Left ventricle myocardium inferior (tissue), 1 donor: Measurements from ENCODE around the gene ZNF688. TPM values are rescaled to one million over a fixed set of nuclear protein-coding genes. Genes with fewer than 3 reads are reported as not detected.
A peak's percentile ranks its signal among the peaks of the same experiment; 100 is the strongest.

Experiments used
- DNase-seq: peaks from one replicate; pipeline ENCODE4 v3.0.0-alpha.2; 2020
- H3K27ac ChIP-seq: fragments of 200-600 bp; replicated peaks from 2 replicates; pipeline ENCODE4 v1.8.0; 2021
- H3K27me3 ChIP-seq: fragments of 200-600 bp; 2 replicates; pipeline ENCODE4 v1.8.0; 2021; ENCODE audit warnings: low read depth
- H3K36me3 ChIP-seq: fragments of 200-600 bp; 2 replicates; pipeline ENCODE4 v1.8.0; 2021
- H3K4me1 ChIP-seq: fragments of 200-600 bp; 2 replicates; pipeline ENCODE4 v1.8.0; 2021
- H3K4me3 ChIP-seq: fragments of 200-600 bp; 2 replicates; pipeline ENCODE4 v1.8.0; 2021; ENCODE audit warnings: mild to moderate bottlenecking, moderate library complexity
- H3K9me3 ChIP-seq: fragments of 200-600 bp; replicated peaks from 2 replicates; pipeline ENCODE4 v1.8.0; 2021
- intact Hi-C: fragments of 100-400 bp; cut with micrococcal nuclease; formaldehyde crosslinking; loops from one replicate; pipeline ENCODE4 v1.11.0; 2022
- total RNA-seq: library from RNA; stranded (reverse); fragmentation: NEBNext Ultra II Directional; extraction: Animal tissue kit (Norgen Biotek cat#: 25700); gene quantifications from one replicate; pipeline ENCODE4 v1.2.1, GENCODE V29; 2021
- TF ChIP-seq, protein P1 (sequence below): fragments of 200-600 bp; IDR thresholded peaks from 2 replicates; pipeline ENCODE4 v1.8.0; 2021; ENCODE audit warnings: antibody characterized with exemption, mild to moderate bottlenecking, borderline replicate concordance
- donor health status: DM: no; HTN: yes; CAD: no; lungs with severe emphysema.

Gene ZNF688
- total RNA-seq, 1 donor from 2014 or later: 10.8 TPM

DNA sequence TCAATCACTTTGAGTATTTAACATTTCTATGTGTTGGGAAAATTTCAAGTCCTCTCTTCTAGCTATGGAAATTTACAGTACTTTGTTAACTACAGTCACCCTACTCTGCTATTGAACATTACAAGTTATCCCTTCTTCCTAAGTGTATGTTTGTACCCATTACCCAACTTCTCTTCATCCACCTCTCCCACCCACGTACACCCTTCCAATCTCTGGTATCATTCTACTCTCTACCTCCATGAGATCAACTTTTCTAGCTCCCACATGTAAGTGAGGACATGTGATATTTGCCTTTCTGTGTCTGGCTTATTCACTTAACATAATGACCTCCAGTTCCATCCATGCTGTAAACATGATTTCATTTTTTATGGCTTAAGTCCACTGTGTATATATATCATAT lies 3.2 kb upstream of the ZNF688 start:
- no peak for DNase-seq
- intact Hi-C loops: no loop called here

DNA sequence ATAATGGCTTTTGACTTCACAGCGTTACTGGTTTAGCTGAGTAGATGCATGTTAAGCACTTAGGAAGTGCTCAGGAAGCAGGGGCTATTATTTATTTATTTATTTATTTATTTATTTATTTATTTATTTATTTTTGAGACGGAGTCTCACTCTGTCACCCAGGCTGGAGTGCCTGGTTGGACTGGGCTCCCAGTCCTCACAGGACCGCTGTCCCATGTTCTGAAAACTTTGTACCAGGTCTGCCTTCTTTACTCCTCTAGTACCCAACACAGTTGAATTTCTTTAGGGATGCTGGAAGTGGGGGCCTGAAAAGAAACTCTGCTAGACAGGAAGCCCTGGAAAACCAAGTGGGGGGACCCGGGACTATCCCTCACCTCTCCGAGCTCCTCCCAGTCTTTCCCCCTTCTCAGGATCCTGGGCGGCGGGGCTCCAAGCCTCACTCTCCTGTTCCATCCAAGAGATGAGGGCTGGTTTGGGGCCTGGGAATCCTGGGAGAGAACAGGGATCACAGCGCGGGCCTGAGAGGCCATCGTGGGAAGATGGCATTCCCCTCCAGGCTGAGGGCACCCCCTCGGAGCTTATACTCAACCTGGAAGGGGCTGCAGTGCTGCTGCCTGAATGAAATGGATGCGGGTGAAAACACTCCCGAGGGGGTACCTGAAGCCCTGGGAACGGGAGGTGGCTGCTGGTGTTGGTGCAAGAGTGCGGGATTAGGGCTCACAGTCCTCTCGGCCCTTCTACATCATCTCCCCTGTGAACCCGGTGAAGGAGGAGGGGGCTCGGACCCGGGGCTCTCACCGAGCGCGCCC lies 674 bp downstream of the ZNF688 start:
- intact Hi-C loops: no loop called here
- Histone ChIP-seq H3K9me3 (no peaks in the 10 kb centered on the region), H3K27me3 (no peaks in the 10 kb centered on the region), H3K4me3 (peak overlapping the region; percentile 84), H3K4me1 (peaks cover 36% of the 10 kb centered on the region), H3K36me3 (no peaks in the 10 kb centered on the region), H3K27ac (peak overlapping the region; percentile 99)
- DNase-seq: no peak
- TF ChIP-seq, protein P1, sequence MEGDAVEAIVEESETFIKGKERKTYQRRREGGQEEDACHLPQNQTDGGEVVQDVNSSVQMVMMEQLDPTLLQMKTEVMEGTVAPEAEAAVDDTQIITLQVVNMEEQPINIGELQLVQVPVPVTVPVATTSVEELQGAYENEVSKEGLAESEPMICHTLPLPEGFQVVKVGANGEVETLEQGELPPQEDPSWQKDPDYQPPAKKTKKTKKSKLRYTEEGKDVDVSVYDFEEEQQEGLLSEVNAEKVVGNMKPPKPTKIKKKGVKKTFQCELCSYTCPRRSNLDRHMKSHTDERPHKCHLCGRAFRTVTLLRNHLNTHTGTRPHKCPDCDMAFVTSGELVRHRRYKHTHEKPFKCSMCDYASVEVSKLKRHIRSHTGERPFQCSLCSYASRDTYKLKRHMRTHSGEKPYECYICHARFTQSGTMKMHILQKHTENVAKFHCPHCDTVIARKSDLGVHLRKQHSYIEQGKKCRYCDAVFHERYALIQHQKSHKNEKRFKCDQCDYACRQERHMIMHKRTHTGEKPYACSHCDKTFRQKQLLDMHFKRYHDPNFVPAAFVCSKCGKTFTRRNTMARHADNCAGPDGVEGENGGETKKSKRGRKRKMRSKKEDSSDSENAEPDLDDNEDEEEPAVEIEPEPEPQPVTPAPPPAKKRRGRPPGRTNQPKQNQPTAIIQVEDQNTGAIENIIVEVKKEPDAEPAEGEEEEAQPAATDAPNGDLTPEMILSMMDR: no peak

More for the DNA sequence above, 3.2 kb upstream of the ZNF688 start:
- H3K27ac ChIP-seq: no peak overlapping the region
- H3K4me1 ChIP-seq: peaks cover 29% of the 10 kb centered on the region
- no peaks in the 10 kb centered on the region for H3K9me3 ChIP-seq
- no peak overlapping the region for H3K4me3 ChIP-seq
- TF ChIP-seq, protein P1: no peak
- H3K36me3 ChIP-seq: peaks cover 27% of the 10 kb centered on the region
- no peaks in the 10 kb centered on the region for H3K27me3 ChIP-seq

DNA sequence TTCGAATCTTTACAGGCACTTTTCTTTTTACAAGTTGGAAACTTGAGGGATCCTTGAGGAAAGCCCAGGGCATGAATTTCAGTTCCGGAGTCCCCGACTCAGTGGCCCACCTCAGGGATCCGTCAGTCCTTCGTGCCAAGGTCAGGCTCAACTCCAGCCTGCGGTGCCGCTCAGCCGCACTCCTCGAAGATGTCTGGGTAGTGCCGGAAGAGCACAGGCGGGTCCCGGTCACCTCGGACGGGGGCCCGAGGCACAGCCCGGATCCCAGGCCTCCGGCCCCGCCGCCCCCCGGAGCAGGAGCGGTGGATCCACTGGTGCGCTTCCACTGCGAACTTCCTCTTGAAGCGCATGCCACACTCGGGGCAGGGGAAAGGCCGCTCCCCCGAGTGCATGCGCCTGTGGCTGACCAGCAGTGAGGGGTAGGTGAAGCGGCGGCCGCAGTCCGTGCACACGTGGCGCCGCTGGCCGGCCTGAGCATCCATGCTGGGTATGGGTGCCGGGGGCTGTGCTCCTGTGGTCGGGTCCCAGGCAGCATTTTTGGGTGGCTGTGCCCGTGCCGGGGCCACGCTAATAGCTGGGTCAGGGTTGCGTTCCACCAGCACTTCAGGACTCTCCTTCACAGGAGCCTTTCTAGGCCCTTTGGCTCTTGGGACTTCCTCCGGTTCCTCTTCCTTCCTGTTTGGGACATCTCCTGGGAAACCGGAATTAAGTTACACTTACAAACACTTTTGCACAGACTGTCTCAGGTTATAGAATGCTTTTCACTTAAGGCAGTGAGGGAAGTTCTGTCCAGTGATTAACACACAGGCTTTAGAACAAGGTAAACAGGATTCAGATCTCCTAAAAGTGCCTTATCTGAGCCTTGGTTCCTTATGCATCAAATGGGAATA lies 1.5 kb downstream of the ZNF688 start:
- Histone ChIP-seq H3K4me1 (peaks cover 36% of the 10 kb centered on the region), H3K36me3 (no peaks in the 10 kb centered on the region), H3K27ac (peak overlapping the region; percentile 99), H3K9me3 (no peaks in the 10 kb centered on the region), H3K27me3 (no peaks in the 10 kb centered on the region), H3K4me3 (peak overlapping the region; percentile 84)
- intact Hi-C loops: no loop called here
- DNase-seq: no peak
- TF ChIP-seq, protein P1: no peak

DNA sequence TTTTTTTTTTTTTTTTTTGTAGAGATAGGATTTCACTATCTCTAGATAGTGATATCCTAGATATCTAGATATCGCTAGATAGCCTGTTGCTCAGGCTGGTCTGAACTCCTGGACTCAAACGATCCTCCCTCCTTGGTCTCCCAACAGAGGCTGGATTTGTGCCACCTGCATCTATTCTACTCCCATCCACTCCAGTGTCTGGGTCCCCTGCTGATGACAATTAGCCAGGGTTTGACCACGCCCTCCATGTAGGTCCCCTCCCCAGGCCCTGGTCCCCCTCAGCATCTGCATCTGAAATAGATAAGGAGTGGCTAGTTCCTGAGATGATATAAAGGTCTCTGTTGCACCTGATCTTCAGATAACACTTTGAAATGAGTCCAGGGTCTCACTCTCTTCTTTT lies 2.2 kb downstream of the ZNF688 start:
- intact Hi-C loops: no loop called here
- Histone ChIP-seq H3K4me3 (no peak overlapping the region), H3K27me3 (no peaks in the 10 kb centered on the region), H3K36me3 (no peaks in the 10 kb centered on the region), H3K9me3 (no peaks in the 10 kb centered on the region), H3K27ac (peak overlapping the region; percentile 99), H3K4me1 (peaks cover 36% of the 10 kb centered on the region)
- TF ChIP-seq, protein P1: no peak
- DNase-seq: no peak

DNA sequence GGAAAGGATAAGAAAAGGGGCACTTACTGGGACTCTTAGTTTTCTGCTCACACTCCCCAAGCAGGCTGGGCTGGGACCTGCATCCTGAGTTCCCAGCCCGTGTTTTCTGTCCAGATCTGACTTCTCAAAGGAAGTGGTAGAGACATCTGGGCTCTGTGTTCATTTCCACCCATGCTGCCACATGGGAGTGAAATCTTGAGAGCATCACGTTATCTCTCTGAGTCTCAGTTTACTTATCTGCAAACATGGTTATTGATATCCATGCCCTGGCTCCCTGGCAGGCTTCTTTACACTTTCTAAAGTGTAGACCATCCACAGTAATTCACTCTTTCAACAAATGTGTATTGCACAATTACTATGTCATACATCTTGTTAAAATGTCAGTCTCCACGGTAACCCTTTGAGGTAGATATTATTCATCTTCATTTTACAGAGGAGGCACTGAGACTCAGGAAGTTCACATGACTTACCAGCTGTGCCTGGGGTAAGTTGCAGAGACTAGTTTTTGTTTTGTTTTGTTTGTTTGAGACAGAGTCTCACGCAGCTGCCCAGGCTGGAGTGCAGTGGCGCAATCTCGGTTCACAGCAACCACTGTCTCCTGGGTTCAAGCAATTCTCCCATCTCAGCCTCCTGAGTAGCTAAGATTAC lies 3.4 kb downstream of the ZNF688 start:
- intact Hi-C loops: no loop called here
- Histone ChIP-seq H3K4me1 (peaks cover 36% of the 10 kb centered on the region), H3K27me3 (no peaks in the 10 kb centered on the region)

More for the DNA sequence above, 3.4 kb downstream of the ZNF688 start:
- TF ChIP-seq, protein P1: no peak
- H3K36me3 ChIP-seq: no peaks in the 10 kb centered on the region
- H3K9me3 ChIP-seq: no peaks in the 10 kb centered on the region
- H3K27ac ChIP-seq: no peak overlapping the region
- DNase-seq: no peak
- H3K4me3 ChIP-seq: no peak overlapping the region
